Pancreas (tissue), 10 donors: ENCODE measurements around the gene ELOVL4. TPM values are rescaled to one million over a fixed set of nuclear protein-coding genes. Genes with fewer than 3 reads are reported as not detected.

Source experiments
- ATAC-seq, 4 donors: fragments of 200-7000 bp; cut with Tn5 transposase; one replicate each; pipeline versions ENCODE4 v1.8.0 to v1.9.1; 2020; ENCODE audit warnings: mild to moderate bottlenecking in 4 of 4, moderate library complexity in 4 of 4
- DNase-seq, 6 donors: peaks; one replicate each; pipeline ENCODE4 v3.0.0-alpha.2; 2020
- FAIRE-seq: peaks from 2 replicates; lab custom pipeline; 2012; peaks lifted over from hg19 to GRCh38; lab: Jason Lieb, UNC
- H3K27ac ChIP-seq, 4 donors: fragments of 200-600 bp; sonication (generic); 1 replicate in 3 of 4; 2 replicates in 1 of 4; pipeline versions ENCODE4 v1.5.0 to v1.8.0; 2020
- H3K27me3 ChIP-seq, 4 donors: fragments of 200-600 bp; one replicate each; pipeline ENCODE4 v1.8.0; 2021
- H3K36me3 ChIP-seq, 3 donors: fragments of 200-600 bp; sonication (generic) in 1 of 3; one replicate each; pipeline versions ENCODE4 v1.5.0 to v1.8.0; 2020 to 2021
- H3K4me1 ChIP-seq, 3 donors: fragments of 200-600 bp; one replicate each; pipeline ENCODE4 v1.8.0; 2021
- H3K4me3 ChIP-seq, 4 donors: fragments of 200-600 bp; sonication (generic) in 2 of 4; one replicate each; pipeline versions ENCODE4 v1.5.0 to v1.8.0; 2020 to 2021
- H3K9me3 ChIP-seq, 4 donors: fragments of 200-600 bp; one replicate each; pipeline ENCODE4 v1.8.0; 2021
- CTCF ChIP-seq, 4 donors: fragments of 200-600 bp; sonication (generic) in 3 of 4; IDR thresholded peaks; one replicate each; pipeline versions ENCODE4 v1.5.0 to v1.8.0; 2021; ENCODE audit warnings: antibody characterized with exemption in 4 of 4
- WGBS, 2 donors: extraction: QIAGEN DNeasy Blood & Tissue Kit; methylation state at CpG; one replicate each; pipeline ENCODE4 v1.1.7; 2013; 5-methylcytosine and 5-hydroxymethylcytosine counted together
- intact Hi-C, 3 donors: fragments of 100-400 bp; cut with DNase I; formaldehyde crosslinking; loops; one replicate each; pipeline versions ENCODE4 v1.11.1 to v1.14.2; 2022
- polyA plus RNA-seq, 2 donors: library from polyadenylated mRNA; stranded (reverse); fragments of 200-250 nt; gene quantifications; one replicate each; pipeline ENCODE4 v1.2.3, GENCODE V29; 2013
- total RNA-seq, 6 donors: library from RNA; stranded (reverse); fragmentation: NEBNext Ultra II Directional in 4 of 6; extraction: Animal tissue kit (Norgen Biotek cat#: 25700) in 4 of 6; gene quantifications; one replicate each; pipeline versions ENCODE4 v1.2.1 to v1.2.4, GENCODE V29; 2021 to 2023
- donor health status: healthy with polysubstance abuse.
- donor health status: DM: no; HTN: no; CAD: no; lungs with moderate emphysema.
- donor health status: DM: no; HTN: no; CAD: no.
- donor health status: control.
- donor health status: control.
- donor health status: Bipolar disorder and iron deficiency.
- donor health status: DM: yes; HTN: yes; CAD: no.
- donor health status: DM: no; HTN: no; CAD: no.
- donor health status: DM: no; HTN: no; CAD: no.
- donor health status: DM: yes; HTN: yes; CAD: no.

ELOVL4 gene
- total and polyA plus RNA-seq, 8 donors = 0.04 to 2.4 (median 0.28) TPM

GRCh38 chr6:79985128-79985527 lies 37.8 kb upstream of the ELOVL4 start:
- no peak for ATAC-seq
- no peak for TF ChIP-seq CTCF (IDR thresholded peaks at IDR 0.05)
- intact Hi-C loops = no loop called here

GRCh38 chr6:79984261-79984660 lies 36.9 kb upstream of the ELOVL4 start:
- no peaks in the 10 kb centered on the region for H3K36me3 ChIP-seq
- H3K27ac ChIP-seq = no peak overlapping the region
- FAIRE-seq = no peak
- no peaks in the 10 kb centered on the region for H3K4me1 ChIP-seq
- no peaks in the 10 kb centered on the region for H3K9me3 ChIP-seq
- no peak for TF ChIP-seq CTCF (IDR thresholded peaks at IDR 0.05)
- no peak for ATAC-seq
- DNase-seq = no peak
- no peaks in the 10 kb centered on the region for H3K27me3 ChIP-seq
- no peak overlapping the region for H3K4me3 ChIP-seq
- intact Hi-C loops = no loop called here
- WGBS, 2 donors = 44 to 72% methylated on average over 2 of the region's 2 CpGs

More at GRCh38 chr6:79985128-79985527, 37.8 kb upstream of the ELOVL4 start:
- Histone ChIP-seq H3K27me3 (no peaks in the 10 kb centered on the region), H3K27ac (no peak overlapping the region), H3K4me3 (no peak overlapping the region), H3K9me3 (no peaks in the 10 kb centered on the region), H3K4me1 (no peaks in the 10 kb centered on the region), H3K36me3 (no peaks in the 10 kb centered on the region)
- FAIRE-seq (no peak), DNase-seq (no peak)

- Histone ChIP-seq H3K4me1 (no peaks in the 10 kb centered on the region), H3K36me3 (no peaks in the 10 kb centered on the region), H3K27ac (no peak overlapping the region), H3K9me3 (no peaks in the 10 kb centered on the region), H3K27me3 (no peaks in the 10 kb centered on the region), H3K4me3 (no peak overlapping the region)
- TF ChIP-seq CTCF (IDR thresholded peaks at IDR 0.05) = no peak
- intact Hi-C loops = no loop called here
- FAIRE-seq = no peak
- DNase-seq = no peak
- ATAC-seq = no peak
- 89 to 92% methylated on average over 4 of the region's 4 CpGs for WGBS, 2 donors
Observed at GRCh38 chr6:79981652-79982051, 34.3 kb upstream of the ELOVL4 start.

- ATAC-seq = no peak
- Histone ChIP-seq H3K36me3 (no peaks in the 10 kb centered on the region), H3K4me1 (no peaks in the 10 kb centered on the region), H3K9me3 (no peaks in the 10 kb centered on the region), H3K27ac (no peak overlapping the region), H3K4me3 (no peak overlapping the region), H3K27me3 (no peaks in the 10 kb centered on the region)
- intact Hi-C loops = no loop called here
- FAIRE-seq = no peak
- TF ChIP-seq CTCF (IDR thresholded peaks at IDR 0.05) = no peak
- DNase-seq = no peak
Observed at GRCh38 chr6:79971193-79971592, 23.8 kb upstream of the ELOVL4 start.

GRCh38 chr6:79969784-79970183 lies 22.4 kb upstream of the ELOVL4 start:
- H3K27ac ChIP-seq = no peak overlapping the region
- no peak for TF ChIP-seq CTCF (IDR thresholded peaks at IDR 0.05)
- ATAC-seq (no peak), FAIRE-seq (no peak), DNase-seq (no peak)
- no peak overlapping the region for H3K4me3 ChIP-seq
- intact Hi-C loops = loop anchor here in 1 of 3 donors (10.0 kb wide), 1 partner anchor 115 kb away; no protein-coding TSS in a partner anchor
- H3K9me3 ChIP-seq = no peaks in the 10 kb centered on the region
- no peaks in the 10 kb centered on the region for H3K36me3 ChIP-seq
- H3K27me3 ChIP-seq = no peaks in the 10 kb centered on the region
- no peaks in the 10 kb centered on the region for H3K4me1 ChIP-seq
- WGBS, 2 donors = 65 to 77% methylated on average over 5 of the region's 5 CpGs
